SK-N-DZ (cell line): Measurements from ENCODE around the gene MCOLN2.
"Not testable (repeated sequence)": the region's sequence is repeated elsewhere in the genome, so short reads cannot be mapped to it uniquely, and the experiment has no call there.

ENCODE experiments used
- DNase-seq: peaks from one replicate; pipeline ENCODE4 v3.0.0-alpha.2; 2015; ENCODE audit warnings: low spot score

Gene MCOLN2

DNA sequence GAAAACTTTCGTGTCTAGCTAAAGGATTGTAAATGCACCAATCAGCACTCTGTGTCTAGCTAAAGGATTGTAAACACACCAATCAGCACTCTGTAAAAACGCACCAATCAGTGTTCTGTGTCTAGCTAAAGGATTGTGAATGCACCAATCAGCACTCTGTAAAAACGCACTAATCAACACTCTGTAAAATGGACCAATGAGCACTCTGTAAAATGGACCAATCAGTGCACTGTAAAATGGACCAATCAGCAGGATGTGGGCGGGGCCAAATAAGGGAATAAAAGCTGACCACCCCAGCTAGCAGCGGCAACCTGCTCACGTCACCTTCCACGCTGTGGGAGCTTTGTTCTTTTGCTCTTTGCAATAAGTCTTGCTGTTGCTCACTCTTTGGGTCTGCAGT is 94.2 kb downstream of the MCOLN2 start:
- not testable (repeated sequence) for DNase-seq

- DNase-seq = no peak
These were observed 96.9 kb downstream of the MCOLN2 start for GRCh38 chr1:84899969-84900368.

DNA sequence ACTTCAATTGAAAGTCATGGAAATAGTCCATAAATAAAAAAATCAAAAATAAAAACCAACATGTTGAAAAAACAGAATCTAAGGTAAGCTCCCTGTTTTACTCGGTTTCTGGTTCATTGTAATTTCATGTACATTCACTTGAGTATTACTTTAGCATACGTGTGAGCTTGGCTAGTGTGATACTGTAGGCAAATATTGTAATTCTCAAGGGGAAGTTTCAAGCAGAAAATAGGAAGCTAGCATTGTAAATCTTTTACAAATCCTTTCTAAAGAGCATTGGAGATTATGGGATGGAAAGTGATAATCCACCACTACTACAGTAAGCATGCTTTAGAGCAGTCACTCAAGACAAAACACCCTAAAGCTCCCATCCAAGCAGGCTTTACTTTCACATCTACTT is 100.6 kb downstream of the MCOLN2 start:
- no peak for DNase-seq

GRCh38 chr1:84892705-84893618 is 104.0 kb downstream of the MCOLN2 start, which contains the start of gene LPAR3:
TSS of gene LPAR3 (minus strand) at chr1:84893206. CDS start at chr1:84866120, 27,086 bp downstream.
- no peak for DNase-seq

DNA sequence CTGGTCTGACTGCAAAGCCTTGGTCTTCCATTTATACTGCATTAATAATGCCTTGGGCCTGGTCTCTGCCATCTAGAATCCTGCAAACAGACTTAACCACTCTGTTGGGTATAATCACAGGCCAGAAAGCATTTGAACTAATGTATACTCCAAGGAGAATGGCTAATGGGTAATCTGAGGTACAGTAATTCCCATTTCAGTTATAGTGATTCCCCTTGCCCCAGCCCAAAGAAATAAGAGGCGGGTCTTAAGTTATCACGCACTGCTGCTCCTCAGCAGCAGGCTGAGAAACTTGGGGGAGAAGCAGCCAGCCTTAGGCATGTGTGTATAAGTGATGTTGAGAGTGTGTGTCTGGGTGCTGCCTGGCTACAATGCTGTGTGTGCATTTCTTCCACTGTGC is 106.3 kb downstream of the MCOLN2 start:
- no peak for DNase-seq

DNA sequence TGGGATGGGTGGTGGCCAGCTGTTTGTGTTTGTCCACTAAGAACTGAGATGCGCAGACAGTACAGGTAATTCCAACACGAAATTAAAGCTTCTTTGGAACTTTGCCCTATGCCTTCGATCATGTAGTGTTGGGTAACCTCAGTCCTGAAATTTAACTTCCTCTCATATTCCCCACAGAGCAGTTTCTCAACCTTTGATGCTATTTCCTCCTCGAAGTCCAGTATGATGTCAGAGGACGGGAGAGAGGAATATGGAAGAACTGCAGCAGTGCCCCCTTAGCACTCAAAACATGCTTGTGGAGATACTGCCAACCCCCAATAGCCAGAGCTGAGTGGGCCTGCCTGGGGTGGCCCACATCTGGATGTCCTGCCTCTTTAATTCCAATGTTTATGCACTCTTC is 107.5 kb downstream of the MCOLN2 start:
- DNase-seq = no peak

DNA sequence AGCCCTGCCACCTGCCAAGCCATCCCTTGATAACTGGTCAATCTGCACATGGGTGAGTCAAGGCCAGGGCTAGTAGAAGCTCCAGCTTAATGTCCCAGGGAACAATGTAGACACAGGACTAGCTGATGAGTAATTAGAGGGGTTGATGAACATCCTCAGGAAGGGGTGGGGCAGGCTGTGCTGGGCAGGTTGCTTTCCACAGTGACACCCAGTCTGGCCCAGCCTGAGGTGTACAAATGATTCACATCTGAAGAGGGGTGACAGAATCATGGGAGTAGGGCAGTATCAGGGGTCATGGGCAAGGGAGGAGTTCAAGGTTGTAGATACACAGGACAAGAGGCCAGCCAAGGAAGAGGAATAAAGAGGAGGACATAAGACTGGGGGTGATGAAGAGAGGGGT is 108.2 kb downstream of the MCOLN2 start:
- no peak for DNase-seq

- DNase-seq = no peak
These were observed 109.5 kb downstream of the MCOLN2 start for GRCh38 chr1:84887261-84887934.

GRCh38 chr1:84885469-84885868 is 111.4 kb downstream of the MCOLN2 start:
- no peak for DNase-seq

GRCh38 chr1:84884671-84885389 is 112.1 kb downstream of the MCOLN2 start:
- DNase-seq = no peak

GRCh38 chr1:84883286-84883685 is 113.6 kb downstream of the MCOLN2 start:
- no peak for DNase-seq

DNA sequence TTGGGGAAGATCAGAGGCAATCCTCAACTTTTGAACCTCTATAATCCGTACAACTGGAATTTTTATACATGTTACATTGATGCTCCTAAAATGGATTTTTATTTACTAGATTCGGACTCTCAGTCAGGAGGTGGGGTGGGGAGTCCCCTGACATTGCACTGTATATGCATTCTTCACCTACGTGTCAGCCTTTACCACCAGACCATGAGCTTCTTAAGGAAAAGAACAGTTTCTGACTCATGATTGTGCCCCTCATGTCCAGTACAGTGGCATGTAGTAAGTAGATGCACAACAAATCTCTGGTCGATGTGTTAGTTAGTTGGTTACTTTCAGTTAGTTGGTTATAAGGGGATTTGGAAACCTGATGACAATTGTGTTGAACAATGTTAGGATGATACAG is 119.3 kb downstream of the MCOLN2 start:
- no peak for DNase-seq

DNA sequence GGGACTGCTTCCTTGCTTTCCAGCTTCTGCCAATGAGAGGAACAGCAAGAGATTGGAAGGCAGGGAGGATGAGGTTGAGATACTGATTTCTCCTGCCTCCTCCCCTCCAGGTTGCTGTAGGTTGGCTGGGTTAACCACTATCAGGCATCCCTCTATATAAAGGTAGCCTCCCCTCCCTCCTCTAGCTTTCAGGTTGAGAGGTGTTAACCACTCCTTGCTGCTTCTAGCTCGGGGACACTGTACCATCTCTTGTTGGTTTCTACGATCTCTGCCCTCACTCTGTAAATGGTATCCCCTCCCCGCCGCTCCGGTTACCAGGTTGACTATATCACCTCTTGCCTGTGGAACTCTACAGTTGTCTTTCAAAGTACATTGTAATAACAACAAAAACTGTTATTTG is 120.6 kb downstream of the MCOLN2 start:
- no peak for DNase-seq
